ENCODE measurements around the gene PAH.

PAH gene

DNA sequence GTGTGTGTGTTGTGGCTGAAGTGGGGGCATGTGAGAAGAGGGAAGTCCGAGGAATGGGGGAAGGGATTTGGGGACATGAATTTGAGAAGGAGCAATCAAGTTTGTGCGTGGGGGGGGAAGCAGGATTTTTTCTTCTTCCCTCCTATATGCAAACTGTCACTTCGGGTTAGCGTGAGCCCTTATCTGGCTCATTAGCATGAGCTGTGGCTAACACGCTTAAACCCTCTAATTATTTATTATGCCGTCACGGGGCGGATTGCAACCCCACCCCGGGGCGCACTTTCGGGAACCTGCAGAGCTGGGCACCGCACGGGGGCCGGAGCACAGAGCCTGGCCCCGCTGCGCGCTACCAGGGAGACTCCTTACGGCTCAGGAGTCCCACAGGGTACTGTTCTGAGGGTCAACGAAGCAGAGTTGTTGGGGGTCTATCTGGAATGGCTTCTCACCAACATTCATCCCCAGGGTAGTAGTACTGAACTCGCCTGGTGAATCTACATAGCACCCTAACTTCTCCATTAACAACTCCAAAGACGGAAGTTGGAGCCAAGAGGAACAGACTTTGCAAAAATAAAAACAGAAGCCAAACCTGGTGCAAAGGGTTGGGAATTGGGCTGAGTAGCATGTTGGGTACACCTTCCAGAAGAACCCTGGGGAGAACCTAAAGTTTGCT, 34.0 kb upstream of the PAH start:
- no peak for DNase-seq (ENCODE audit: low read depth in 2 of 2)

DNA sequence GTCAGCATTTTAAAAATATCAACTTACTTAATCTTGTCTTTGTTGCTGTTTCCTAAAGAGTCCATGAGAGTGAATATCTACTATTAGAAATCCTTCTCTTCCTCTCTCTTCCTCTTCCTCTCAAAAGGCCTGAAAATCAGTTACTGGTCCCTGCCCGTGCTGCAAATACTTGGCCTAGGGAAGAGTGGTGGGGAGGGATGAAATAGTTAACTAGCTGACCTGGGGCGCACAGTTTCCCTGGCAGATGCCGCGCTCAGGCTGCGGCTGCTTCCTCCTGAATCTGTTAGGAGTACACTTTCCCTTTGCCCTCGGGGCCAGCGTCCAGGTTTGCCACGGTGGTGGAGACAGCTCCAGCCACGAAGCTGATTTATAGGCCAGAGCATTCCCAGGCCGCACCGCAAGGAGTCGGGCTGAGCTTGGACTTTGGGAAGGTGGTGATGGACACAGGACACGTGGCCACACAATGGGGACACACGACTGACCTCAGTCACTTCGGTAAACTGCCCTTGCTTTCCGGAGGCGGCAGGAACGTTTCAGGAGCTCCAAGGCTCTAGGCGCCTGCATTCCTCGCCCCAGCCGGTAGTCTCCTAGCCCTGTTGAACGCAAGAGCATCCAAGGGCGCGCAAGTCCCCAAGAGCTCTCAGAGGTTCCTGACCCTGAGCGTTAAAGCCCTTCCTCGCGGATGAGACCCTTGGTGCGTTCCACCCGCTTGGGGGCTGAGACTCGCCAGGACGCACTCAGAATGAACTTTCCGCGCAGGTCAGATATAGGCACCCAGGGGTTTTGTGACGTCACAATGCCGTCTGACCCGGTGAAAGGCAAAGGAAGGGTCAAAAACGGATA, 33.3 kb upstream of the PAH start:
- no peak for DNase-seq (ENCODE audit: low read depth in 2 of 2)

DNA sequence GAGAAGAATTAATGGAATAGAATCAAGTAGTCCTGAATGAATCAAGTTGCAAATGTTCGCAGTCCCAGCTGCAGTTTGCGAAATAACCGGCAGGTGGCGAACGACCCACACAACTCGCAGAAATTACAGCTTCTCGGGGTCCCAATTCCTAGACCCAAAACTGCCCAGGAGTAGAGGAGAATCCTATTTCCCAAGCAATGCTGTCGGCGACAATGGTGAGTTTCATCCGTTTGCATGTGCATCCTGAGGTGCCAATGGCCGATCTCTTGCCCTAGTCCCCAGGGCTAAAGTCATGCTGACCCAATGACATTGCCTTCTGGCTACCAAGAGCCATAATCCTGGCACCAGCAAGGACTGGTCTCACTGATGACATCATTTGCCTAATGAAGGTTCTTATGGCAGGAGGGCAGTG, 31.9 kb upstream of the PAH start:
- DNase-seq (ENCODE audit: low read depth in 2 of 2) = peak in 1 of 2 experiments; percentile 50

DNA sequence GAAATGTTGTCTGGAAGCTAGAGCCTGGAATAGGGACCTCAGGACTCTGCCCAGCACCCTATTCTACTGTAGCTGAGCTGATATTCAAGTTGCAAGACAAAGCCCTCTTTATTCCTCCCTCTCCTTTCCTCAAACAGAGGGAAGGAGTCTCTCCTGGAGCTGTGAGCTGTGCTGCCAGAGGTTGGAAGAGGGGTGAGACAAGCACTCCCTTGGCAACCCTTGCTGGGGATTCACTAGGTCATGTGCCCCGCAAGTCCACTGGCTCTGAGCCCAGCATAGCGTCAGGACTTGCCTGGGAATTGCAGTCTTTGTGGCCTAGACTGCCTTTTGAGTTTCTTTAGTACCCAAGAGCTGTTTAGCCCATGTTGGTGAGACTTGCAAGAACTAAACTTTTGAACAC, 29.0 kb upstream of the PAH start:
- DNase-seq (ENCODE audit: low read depth in 2 of 2) = no peak

DNA sequence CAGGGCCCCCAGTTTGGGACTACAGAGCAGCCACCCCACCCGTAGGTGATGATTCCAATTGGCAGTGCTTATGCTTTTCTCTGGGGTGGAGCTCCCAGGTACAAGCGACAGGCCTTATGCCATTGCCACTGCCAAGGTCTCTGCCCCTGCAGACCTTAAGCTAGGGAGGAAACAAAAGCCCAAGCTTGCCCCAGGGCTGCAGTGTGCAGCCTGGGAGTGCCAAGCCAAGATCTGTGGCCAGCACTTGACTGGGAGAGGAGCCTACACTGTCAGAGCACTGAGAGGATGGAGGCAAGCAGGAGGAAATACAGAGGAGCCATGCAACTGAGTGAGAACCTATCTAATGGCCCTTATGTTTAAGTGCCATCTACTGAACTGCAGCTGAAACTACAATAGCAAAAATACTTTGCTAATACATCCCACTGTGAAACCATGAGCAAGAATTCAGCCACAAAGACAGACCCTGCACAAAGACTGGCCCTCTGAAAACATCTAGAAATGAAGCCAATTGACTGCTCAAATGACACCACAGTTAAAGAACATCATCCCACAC, 22.7 kb upstream of the PAH start:
- no peak for DNase-seq (ENCODE audit: low read depth in 2 of 2)

DNA sequence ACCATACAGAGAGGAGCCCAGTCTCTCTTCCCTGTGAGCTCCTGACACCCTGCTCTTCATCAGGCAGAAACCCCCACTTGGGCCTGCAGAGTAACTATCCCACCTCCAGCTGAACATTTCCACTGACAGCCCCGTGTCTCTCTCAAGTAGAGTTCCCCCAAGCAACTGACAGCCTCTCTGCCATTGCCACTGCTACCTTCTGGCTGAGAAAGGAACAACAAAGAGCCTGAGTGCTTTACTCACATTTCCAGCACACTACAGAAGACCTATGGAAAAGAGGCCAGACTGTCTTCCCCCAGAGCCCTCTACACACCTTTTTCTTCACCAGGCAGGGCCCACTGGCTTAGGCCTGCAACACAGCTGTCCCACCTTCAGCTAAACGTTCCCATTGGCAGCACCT, 22.0 kb upstream of the PAH start:
- no peak for DNase-seq (ENCODE audit: low read depth in 2 of 2)

DNA sequence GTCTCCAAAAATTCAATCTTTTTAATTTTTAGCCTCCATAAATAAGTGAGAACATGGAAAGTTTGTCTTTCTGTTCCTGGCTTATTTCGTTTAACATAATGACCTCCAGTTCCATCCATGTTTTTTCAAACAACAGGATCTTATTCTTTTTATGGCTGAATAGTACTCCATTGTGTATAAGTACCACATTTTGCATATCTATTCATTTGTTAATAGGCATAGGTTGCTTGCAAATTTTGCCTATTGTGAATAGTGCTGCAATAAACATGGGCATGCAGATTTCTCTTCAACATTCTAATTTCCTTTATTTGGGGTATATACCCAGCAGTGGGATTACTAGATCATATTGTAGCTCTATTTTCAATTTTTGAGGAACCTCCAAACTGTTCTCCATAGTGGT, 16.1 kb upstream of the PAH start:
- DNase-seq (ENCODE audit: low read depth in 2 of 2) = no peak

DNA sequence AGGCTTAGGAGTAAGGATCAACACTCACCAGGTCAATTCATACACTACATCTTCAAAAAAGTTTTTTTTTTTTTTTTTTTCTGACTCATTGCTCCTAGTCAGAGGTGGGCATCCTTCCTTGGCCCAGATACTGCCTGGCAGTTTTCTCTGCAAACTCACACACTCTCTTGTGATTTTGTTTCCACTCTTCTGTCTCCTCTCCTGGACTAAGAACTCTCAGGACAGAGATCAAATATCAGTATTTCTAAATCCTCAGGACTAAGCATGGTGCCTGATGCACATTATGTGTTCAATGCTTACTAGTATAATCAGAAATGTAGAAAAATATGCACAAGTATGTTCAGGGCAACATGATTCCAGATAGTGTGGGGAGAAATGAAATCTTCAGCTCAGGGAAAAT, 10.2 kb upstream of the PAH start:
- no peak for DNase-seq (ENCODE audit: low read depth in 2 of 2)

DNA sequence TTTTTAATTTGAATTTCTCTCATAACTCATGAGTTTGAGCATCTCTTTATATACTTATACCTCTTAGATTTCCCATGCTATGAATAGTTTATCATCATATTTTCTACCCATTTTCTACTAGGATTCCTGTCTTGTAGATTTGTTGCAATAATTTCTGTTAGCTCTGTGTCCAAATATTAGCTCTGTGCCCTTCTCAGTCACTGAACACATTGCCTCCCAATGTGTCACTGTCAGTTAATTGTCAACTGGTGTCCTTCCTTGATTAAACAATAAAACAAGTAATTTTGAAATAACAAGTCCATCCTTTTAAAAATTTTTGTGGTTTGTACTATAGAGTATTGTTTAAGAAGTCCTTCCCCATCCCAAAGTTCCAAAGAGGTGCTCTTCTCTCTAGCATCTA, 4.2 kb upstream of the PAH start:
- DNase-seq (ENCODE audit: low read depth in 2 of 2) = no peak

DNA sequence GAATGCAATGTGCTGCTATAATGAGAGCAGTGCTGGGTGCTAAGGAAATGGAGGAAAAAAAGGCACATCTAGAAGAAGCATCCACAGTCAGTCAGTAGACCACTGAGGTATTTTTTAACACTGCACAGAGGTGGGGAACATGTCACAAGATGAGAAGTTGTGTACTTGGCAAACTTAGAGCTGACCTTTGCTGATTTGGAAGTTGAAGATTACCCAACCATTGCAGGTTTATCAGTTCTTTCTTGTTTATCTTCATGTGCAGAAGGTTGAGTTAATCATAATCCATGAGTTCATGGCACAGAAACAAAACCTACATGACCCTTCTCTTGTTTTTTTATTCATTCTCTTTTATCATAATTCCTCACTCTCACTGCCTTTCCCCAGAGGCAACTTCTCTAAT, 3.2 kb upstream of the PAH start:
- no peak for DNase-seq (ENCODE audit: low read depth in 2 of 2)

DNA sequence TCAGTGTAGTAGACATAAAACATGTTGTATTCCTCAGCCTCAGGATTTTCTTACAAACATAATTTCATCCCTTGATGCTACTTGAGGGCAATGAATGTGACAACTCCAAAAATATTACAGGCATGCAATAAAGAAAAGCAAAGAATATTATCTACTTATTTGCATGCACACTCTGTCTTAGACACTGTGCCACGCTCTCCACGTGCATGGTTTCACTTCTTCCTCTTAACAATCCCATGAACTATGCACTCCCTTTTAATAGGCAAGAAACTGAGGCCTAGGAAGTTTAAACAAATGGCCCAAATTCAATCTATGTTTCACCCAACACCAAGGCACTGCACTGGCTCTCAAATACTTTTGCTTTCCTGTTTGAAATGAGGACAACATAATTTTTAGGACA, 1.8 kb upstream of the PAH start:
- DNase-seq (ENCODE audit: low read depth in 2 of 2) = no peak

DNA sequence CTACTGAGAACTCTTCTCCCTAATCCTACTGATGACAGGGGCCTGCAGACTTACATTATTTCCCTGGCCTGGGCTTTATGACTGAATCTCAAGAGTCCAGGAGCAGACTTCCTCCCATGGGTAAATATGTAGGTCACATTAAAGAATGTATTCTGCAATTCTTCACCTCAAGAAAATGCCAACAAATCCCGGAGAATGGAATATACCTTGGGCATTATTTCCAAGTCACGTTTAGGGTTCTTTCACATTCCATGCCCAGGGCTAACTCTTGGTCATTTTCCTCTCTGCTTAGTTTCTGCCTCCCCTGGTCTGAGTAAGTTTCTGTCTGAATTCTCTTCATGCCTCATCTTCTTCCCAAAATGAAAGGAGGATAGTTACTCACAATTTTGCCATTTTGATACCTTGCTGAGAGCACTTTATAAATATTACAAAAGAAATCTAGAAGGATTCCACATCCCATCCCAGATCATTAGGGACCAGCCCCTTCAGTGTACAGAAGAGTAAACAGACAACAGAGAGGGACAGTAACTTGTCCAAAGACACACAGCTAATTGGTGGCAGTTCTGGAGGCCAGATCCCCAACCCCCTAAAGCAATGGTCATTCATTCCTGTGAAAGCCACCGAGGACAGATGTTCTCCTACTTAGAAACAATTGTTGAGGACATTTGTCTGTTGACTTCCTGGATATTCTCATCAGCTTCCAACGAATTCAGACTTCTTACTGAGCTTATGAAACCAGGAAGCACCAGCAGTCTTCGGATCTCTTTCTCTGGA, 605 bp downstream of the PAH start:
- DNase-seq (ENCODE audit: low read depth in 2 of 2) = no peak

DNA sequence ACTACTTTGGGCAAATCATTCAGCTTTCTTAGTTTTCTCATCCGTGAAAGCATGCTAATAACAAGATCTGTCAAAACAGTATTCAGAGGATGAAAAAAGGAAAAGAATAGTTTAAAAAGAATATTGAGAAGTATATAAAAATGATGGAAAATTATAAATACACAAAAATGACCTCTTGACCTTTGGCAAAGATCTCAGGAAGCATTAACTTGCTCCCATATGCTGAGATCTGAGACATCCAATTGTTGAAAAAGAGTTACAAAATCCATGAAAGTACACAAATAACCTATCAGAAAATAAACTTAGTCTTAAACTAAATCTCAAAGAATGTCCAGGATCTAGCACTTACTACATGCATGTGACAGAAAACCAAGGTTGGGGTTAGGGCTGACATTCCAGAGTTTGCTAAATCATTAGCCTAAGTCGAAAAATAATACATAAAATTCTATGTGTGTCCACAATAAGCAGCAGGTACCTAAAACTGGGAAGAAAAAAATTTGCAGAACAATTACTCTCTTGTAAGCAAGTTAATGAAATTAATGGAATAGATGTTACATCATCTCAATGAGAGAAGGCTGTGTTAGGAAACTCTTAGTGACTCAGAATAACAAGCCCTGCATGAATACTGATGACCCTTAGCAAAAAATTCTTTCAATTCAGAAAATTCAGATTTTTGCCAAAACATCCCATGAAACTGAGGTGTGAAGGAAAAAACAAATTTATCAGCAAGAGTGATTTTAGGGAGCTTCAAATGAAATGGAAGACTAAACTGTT, 3.4 kb downstream of the PAH start:
- DNase-seq (ENCODE audit: low read depth in 2 of 2) = no peak

DNA sequence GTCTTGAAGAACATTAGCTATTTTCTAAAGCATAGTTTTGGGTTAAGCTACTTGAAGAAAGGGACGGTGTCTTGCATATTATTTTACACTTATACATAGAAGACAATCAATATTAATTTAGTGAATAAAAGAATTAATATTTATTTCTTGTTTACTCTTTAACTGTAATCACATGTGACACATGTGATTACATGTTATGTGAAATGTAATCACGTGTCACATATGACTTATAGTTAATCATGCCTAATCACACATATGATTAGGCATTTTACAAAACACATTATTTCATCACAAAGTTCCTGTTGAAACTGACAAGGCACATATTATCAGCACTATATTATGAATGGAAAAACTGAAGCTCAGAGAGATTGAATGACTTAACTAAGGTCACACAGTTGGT, 4.8 kb downstream of the PAH start:
- no peak for DNase-seq (ENCODE audit: low read depth in 2 of 2)

DNA sequence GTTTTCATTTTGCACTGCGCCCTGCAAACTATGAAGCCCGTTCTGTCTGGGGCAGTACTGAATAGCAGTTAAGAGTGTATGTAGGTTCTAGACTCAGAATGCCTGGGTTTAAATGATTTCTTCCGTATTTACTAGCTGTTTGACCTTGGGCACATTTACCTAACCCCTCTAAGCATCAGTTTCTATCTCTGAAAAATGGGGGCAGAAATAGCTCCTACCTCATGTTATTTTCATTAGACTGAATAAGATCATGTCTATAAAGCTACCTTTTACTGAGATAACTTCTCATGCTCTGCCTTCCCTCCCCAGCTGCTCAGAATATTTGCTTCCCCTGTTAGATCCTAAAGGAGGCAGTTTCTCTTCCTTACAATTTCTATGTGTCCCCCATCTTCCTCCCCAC, 5.7 kb downstream of the PAH start:
- DNase-seq (ENCODE audit: low read depth in 2 of 2) = no peak

DNA sequence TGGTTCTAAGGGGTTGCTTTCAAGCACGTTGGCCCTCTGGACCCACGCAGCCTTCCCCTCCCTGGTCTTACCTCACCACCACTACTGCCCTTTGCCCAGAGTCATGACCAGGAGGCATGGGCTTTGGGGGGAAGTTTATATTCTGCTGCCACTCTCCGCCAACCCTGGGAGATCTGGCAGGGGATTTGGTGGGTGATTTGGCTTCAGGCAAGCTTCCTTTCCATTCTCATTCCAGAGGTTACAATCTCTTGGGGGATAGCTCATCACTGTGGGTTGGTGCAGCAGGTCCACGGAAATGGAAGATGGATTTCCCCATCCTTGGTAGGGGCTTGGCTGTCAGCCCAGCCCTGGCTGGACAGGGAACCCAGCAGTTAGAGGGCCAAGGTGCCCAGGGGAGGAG, 6.3 kb downstream of the PAH start:
- DNase-seq (ENCODE audit: low read depth in 2 of 2) = no peak

DNA sequence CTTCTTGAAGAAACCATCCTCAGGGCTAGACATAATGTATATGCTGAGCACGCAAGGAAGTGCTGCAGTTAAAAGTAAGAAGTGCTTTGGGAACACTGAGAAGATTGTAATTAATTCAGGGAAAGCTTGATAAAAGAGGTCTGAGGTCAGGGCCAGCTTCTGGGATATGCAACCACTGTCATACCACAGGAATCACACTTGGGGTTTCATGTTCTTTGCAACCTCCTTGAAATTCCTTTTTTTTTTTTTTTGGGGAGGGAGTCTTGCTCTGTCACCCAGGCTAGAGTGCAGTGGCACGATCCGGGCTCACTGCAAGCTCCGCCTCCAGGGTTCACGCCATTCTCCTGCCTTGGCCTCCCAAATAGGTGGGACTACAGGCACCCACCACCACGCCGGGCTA, 6.9 kb downstream of the PAH start:
- DNase-seq (ENCODE audit: low read depth in 2 of 2) = no peak

DNA sequence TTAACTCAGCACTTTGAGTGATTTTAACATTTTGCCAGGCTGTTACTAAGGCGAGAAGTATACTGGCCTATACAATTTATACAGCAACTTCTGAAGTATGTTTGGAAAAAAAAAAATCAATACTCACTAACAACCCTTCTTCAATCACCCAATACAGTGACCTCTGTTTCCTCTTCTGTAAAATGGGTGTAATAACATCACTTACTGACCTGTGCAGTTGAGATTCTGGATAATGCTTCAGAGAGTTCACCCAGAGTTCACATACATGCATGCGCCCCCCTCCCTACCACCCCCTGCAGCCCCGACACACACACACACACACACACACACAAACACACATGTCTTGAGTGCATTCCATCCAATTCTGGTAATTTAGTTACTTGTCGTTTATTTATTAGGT, 9.1 kb downstream of the PAH start:
- DNase-seq (ENCODE audit: low read depth in 2 of 2) = no peak

DNA sequence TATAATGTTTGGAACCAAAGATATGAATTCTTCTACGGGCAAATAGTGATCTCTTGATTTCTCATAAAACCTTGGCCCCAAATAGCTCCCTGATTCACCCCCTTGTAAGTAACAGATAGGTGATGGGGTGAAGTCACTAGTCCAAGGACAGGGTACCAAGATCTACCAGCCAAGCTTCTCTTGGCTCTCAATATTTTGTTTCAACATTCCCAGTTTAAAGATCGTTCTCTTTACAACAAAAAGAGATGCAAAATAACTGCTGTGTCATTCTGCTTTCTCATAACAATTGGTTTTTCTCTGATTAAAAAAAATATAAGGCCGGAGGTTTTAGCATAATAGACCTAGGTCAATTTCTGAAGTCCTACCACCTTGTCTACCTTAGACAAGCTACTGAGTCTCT, 11.8 kb downstream of the PAH start:
- DNase-seq (ENCODE audit: low read depth in 2 of 2) = no peak

DNA sequence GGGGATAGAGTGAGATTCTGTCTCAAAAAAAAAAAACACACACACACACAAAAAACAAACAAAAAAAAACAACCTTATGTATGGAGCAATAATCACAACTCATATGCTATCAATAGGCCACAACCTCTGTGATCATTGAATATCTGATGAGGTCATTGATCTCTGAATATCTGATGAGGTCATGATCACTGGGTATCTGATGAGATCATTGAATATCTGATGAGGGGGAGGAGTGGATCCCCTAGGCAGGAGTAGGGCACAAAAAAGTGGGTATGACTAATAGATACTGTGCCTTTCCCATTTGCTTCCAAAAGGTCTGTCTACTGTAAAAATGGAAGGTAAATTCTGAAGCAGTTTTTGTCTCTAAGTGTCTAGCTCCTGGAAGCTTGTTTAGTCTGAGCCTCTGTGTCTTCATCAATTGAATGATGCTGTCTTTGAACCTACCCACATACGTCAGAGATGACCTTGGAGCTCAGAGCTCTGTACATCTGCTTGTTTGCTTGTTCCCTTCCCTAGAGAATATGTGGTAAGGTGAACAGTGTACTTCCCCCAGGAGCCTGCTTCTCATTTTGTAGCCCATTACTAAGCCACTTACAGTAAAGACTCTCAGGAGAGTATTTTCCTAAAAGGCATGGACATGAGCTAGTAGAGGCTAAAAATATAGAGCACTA, 13.6 kb downstream of the PAH start:
- DNase-seq (ENCODE audit: low read depth in 2 of 2) = no peak

DNA sequence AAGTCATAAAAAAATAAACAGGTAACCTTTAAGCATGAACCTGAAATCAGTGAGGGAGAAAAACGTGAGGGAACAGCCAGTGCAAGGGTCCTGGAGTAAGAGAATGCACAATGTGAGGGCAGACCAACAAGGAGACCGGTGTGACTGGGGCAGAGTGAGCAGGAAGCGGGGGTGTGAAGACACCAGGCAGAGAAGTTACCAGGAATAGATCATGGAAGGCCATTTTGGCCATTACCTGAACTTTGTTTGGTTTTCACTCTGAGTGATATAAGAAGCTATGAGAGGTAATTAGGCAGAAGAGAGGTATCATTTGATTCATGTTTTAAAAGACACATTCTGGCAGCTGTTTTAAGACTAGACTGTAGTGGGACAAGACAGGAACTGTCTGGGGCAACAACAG, 15.0 kb downstream of the PAH start:
- DNase-seq (ENCODE audit: low read depth in 2 of 2) = no peak
